Endometrium (tissue), 2 donors: ENCODE data around the gene DGKA.
"Not testable (repeated sequence)": the region's sequence is repeated elsewhere in the genome, so short reads cannot be mapped to it uniquely, and the experiment has no call there.

Experiments used
- FAIRE-seq: peaks from 2 replicates; lab custom pipeline; 2012; peaks lifted over from hg19 to GRCh38; lab: Jason Lieb, UNC
- donor health status: control.
- donor health status: control.

The DGKA gene

GRCh38 chr12:55969356-55969755 is 38.4 kb downstream of the DGKA start:
- no peak for FAIRE-seq

- FAIRE-seq = no peak
These were observed 39.8 kb downstream of the DGKA start for GRCh38 chr12:55970775-55971174.

GRCh38 chr12:55972042-55972441 is 41.1 kb downstream of the DGKA start:
- FAIRE-seq = no peak

GRCh38 chr12:55972456-55972855 is 41.5 kb downstream of the DGKA start:
- no peak for FAIRE-seq

GRCh38 chr12:55972911-55973598 is 42.1 kb downstream of the DGKA start:
- FAIRE-seq = no peak

- FAIRE-seq = peak; percentile 100
These were observed 42.8 kb downstream of the DGKA start, which contains the start of gene RAB5B for GRCh38 chr12:55973599-55974307. Gene RAB5B, plus strand, starts transcription at chr12:55974078. Its CDS starts 12,883 bp downstream, at chr12:55986961.

GRCh38 chr12:55974308-55974730 is 43.4 kb downstream of the DGKA start:
- no peak for FAIRE-seq

- FAIRE-seq = no peak
These were observed 47.4 kb downstream of the DGKA start for GRCh38 chr12:55978393-55978792.

- FAIRE-seq = no peak
These were observed 48.1 kb downstream of the DGKA start for GRCh38 chr12:55979069-55979468.

GRCh38 chr12:55981882-55982281 is 50.9 kb downstream of the DGKA start:
- not testable (repeated sequence) for FAIRE-seq

GRCh38 chr12:55982319-55982936 is 51.5 kb downstream of the DGKA start:
- no peak for FAIRE-seq

GRCh38 chr12:55983232-55983842 is 52.4 kb downstream of the DGKA start:
- no peak for FAIRE-seq

- FAIRE-seq = no peak
These were observed 53.9 kb downstream of the DGKA start for GRCh38 chr12:55984861-55985260.

- FAIRE-seq = no peak
These were observed 54.4 kb downstream of the DGKA start for GRCh38 chr12:55985341-55985740.

GRCh38 chr12:55985976-55986375 is 55.0 kb downstream of the DGKA start:
- not testable (repeated sequence) for FAIRE-seq

- FAIRE-seq = no peak
These were observed 60.1 kb downstream of the DGKA start for GRCh38 chr12:55991110-55991509.

GRCh38 chr12:55993230-55993853 is 62.4 kb downstream of the DGKA start:
- FAIRE-seq = no peak

GRCh38 chr12:55995366-55995765 is 64.4 kb downstream of the DGKA start:
- no peak for FAIRE-seq

- FAIRE-seq = peak; percentile 84
These were observed 65.3 kb downstream of the DGKA start for GRCh38 chr12:55996201-55996714.

- peak; percentile 98 for FAIRE-seq
These were observed 66.0 kb downstream of the DGKA start, which contains the start of gene SUOX for GRCh38 chr12:55996715-55997534. Gene SUOX, plus strand, starts transcription at chr12:55997276. Its CDS starts 4,946 bp downstream, at chr12:56002222.

- FAIRE-seq = no peak
These were observed 66.5 kb downstream of the DGKA start for GRCh38 chr12:55997535-55997859.
